D341Med (cell line): ENCODE measurements around the gene HJURP.

ENCODE experiments used
- DNase-seq: peaks from one replicate; pipeline ENCODE4 v3.0.0; 2012; ENCODE audit warnings: low spot score

HJURP gene

DNA sequence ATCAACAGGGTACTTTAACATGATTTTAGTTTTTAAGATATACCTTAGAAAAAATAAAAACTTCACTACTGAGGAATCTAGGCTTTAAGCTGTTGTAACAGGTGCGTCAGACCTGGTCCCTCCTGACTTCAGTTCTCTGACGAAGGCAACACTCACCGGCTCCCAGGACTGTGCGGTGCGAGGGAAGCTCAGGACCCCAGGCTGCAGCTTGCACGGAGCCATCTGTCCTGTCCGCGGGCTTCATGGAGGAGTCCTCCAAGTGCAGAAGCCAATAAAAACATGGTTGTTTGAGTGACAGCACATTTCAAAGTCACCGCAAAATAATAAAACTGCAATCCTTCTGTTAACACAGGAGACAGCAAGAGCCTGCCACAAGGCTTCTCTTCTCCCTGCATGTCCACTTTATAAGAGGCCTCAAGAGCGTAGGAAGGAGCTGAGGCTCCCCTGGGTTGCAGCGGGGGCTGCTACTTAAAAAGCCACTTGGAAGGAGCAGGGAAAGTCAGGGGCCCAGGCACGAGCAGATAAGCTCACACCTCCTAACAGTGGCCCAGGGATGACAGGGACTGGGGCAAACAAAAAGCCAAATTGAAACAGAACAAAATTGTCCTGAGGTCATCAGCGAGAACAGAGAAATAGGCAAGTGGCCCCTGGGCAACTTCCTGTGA is 4.6 kb downstream of the HJURP start:
- DNase-seq, result no peak

DNA sequence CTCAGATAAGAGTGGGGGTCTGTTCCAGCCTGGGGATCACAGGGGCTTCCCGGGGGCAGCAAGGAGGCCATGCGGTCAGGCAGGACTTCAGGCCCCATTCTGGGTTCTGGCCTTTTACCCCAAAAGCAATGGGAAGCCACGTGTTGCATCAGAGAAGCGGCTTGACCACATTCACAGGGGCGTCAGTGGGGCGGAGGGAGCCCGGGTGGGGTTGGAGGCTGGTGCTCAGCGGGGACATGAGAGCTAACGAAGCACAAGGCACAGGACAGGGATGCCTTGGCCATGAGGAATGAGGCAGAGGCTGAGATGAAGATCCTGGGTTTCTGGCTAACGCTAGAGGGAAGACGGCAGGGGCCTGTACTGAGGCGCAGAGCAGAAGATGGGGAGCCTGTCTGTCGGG is 6.1 kb downstream of the HJURP start:
- DNase-seq, result no peak

DNA sequence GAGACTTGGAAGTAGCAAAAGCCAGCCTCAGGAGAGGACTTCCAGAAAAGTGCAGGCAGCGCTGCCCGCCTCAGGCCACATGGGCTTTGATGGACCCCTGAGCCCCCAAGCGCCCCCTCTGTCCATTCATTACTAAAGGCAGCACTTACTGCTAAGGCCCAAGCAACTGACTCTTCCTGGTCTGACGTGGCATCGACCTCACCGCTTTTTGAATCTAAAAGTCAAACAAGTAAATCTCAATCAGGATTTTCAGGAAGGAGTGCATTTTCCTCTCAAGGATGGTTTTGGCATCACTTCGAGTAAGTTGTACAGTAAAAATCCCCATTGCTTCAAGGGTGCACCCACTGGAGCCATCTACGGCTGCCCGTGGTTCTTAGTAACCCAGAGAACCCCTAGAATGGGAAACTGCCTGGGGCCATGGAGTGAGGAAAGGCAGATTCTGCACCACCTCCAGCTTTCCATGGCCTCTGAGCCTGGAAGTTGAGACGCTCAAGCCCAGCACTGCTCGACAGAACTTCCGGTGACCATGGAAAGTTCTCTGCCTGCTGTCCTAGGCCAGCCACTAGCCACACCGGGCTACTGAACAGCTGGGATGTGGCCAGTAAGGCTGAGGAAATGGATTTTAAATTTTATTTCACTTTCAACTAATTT is 7.0 kb downstream of the HJURP start:
- no peak for DNase-seq

DNA sequence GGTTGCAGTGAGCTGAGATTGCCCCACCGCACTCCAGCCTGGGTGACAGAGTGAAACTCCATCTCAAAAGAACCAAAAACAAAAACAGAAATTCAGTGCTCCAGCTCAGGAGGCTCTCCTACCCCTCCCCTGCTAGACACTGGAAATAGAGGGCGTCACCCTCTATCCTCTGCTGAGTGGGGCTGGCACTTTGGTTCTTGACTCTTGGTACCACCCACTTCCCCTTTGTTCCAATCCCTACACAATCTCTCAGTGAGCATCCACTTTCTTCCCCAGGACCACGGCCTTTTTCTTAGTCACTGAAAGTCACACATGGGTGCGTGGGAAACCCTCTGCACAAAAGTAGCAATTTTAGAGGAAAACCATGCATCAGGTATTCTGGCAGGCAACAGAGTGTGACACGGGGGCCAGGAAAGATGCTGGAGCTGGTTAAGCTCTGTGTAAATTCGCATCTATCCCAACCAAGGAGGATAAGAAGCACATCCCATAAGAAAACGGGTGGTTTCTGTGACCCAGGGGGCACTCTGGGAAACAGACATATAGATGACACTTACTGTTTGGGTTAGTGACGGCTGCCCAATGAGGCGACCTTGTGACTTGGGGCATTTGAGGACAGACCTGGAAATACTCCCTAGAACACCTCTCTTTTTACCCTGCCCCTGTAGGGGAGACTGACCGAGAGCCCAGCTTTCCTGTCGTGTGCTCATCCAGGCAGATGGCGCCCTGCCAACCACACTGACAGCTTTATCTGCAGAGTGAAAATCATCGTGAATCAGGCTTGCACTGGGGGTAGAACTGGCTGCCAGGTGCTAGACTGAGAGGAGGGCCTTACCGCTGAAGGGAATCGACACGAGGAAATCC is 7.7 kb downstream of the HJURP start:
- DNase-seq, result no peak

DNA sequence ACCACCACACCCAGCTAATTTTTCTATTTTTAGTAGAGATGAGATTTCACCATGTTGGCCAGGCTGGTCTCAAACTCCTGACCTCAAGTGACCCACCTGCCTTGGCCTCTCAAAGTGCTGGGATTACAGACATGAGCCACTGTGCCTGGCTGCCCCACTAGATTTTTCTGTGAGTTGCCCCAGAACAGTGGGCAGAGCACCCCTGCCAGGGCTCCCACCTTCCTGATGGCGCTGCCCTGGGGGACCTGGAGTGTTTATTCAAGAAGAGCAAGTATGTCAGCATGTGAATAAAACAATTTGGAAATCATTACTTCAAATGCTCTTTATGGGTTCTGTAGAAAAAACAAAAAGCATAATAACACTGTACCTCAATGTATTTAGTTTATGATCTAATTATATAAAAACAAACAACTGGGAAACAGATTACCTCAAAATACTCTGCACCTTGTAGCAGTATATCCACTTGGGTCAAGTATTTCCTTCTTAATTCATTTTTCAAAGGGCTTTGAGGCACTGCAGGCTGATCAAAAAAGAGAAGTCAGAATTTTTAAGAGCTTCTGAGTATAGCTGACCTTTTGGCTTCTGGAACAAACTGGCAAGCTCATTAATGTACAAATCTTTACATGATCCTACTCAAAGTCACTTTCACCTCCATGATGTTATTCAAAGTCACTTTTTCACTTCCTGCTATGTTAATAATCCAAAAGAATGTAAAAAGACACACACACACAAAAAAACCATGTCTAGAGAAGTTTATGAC is 8.9 kb downstream of the HJURP start:
- no peak for DNase-seq

DNA sequence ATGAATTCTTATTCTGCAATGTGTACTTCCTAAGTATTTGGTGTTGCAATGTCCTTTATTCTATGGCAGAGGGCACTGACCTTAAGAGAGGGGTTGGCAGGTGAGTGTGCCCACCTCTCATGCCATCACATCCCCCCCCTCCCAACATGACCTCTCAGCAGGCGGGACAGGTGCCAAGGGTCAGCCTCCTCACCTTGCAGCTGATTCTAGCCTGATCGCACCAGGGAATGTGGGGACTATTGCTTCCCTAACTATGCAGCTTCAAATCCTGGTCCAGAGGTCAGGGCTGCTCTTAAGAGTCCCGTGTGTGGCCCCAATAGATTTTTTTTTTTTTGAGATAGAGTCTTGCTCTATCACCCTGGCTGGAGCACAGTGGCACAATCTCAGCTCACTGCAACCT is 9.5 kb downstream of the HJURP start:
- no peak for DNase-seq

DNA sequence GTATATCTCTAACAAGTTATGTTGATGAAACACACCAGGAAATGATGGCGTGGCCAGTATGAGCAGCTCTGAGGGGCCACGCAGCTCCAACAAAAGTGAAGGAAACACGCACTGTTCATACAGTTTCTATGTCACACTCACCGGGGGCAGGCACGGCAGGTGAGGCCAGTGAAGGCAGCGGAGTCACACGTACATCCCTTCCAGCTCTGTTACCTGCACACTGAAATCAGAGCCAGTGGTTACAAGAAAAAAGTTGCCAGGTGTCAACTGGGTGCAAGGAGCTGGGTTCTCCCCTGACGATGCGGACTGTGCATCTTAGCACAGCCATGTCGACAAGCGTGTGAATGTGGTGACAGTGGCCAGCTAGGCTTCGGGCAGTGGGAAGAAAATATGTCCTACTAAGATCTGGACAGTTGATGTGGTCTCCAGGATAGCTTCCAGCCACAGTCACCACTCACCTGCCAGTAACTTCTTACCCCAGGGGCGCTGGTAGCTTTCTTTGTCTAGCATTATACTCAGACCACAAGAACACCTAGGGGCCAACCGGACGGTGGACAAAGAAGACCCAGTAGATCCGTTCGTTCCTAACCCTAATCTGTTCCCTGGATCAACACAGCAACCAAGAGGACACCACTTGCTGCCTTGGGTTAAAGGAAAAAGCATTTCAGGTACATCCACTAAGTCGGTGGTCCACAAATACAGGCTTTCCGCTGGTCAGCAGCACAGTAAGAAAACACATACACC is 10.1 kb downstream of the HJURP start:
- no peak for DNase-seq

DNA sequence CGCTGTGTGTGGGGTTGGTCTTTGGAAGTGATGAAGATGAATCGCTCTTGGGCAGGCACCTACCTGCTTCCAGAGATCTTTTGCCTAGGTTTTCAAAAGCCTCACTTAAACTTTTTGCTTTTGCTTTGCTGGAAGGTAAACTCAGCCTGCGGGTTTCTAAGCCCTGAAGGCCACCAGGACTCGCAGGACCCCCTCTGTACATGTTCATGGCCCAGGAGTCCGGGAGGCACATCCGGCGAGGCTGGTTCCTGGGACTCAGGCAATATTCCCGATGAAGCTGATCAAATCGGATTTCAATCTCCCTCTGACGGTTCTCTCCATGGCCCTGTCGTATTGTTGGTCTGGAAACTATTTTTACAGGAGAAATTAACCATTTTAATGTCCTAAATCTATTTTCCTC is 13.2 kb downstream of the HJURP start:
- DNase-seq, result no peak

DNA sequence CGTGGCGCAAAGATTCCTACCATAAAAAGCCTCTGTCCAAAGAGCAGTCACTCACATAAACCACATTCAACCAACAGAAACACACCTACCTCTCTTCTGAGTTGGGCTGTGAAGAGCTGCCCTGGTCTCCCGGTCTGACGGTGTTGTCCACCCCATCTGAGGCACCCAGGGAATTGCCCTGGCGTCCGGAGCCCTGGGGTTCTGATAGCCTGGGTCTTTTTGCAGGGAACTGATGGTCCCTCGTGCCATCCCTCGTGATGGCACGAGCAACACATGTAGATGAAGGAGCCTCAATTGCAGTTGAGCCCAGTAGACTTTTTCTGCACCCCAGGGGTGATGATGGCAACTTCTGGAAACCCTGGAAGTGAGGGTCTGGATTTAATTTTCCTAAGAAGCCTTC is 13.8 kb downstream of the HJURP start:
- peak; percentile 5 for DNase-seq

DNA sequence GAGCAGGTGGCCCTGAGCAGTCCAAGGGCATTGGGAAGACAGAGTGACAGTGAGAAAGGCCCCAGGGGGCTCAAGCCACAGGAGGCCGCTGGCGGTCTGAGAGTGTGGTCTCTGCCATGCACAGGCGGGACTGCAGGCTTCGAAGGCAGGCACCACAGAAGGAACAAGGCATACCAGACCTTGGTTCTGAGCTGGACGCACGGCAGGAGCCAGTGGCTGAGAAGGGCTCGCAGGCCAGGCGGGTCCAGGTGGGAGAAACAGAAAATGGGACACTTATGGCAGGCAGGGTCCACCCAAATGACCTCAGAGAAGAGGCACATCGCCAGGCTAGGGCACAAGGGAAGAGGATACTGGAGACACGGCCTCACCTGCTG is 14.9 kb downstream of the HJURP start:
- DNase-seq, result no peak

DNA sequence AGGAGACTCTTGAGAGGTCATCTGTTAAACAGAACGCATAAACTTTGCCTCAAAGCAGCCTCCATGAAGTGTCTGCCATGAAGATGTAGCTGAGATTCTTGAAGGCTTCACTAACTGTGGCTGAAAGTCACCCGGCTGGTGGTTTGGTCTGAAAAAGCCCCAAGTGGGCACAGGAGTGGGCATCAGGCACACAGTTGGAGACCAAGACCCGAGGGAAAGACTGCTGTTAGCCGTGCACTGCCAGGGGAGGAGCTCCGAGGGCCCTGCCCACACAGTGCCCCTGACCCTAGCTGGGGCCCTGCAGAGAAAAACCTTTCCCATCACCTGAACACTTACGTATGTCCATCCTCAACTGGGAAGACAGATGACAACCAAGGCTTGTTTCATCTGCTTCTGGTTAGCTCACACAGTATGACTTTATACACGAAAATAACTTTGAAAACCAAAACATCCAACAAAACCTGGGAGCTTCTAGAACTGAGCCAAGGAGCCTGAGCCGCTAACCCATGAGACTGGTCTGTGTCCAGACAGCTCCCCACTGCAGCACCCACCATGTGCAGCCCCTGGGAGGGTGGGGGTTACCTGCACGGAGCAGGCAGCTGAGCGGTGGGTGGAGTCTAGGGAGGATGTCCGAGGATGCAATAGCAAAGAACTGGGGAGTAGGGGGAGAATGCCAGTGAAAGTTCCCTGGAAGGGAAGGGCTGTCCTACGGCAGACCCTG is 15.4 kb downstream of the HJURP start:
- no peak for DNase-seq

DNA sequence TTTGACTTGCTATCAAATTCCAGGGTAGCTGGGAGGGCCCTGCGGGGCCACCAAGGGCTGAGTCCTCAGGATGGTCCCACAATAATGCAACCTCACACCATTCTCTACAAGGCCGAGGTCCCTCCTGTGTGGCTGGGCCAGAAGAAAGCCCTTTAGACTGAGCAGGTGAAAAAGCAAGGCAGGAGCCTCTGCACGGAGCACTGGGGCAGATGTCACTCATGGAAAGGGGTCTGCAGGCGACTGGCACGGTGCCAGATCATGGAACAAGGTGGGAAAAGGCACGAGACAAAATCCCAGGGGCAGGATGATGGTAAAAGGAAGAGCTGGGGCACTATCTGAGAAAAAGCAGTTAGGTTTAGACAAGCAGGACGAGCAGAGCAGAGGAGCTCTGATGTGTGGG is 16.1 kb downstream of the HJURP start:
- no peak for DNase-seq

DNA sequence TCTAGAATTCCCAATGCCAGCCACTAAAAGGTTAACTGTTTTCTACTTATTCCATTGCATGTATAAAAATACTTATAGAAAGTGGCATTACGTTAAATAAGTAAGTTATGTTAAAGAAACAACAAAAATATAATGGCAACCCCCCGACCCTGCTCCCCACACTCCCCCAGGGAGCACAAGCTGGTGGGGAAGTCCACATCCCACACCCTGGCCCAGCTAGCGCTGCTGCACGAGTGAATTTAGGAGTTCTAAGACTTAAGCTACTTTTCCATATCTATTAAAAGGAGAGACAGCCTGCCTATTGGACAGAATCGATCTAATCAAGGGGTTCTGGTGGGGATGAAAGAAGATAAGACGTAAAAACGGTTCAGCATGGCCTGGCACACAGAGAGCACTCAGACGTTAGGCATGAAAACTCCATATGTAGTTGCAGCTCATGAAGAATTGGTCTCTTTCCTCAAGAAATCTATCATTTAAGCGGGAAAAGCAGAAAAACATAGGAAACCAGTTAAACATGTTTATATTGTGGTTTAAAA is 16.6 kb downstream of the HJURP start:
- no peak for DNase-seq

DNA sequence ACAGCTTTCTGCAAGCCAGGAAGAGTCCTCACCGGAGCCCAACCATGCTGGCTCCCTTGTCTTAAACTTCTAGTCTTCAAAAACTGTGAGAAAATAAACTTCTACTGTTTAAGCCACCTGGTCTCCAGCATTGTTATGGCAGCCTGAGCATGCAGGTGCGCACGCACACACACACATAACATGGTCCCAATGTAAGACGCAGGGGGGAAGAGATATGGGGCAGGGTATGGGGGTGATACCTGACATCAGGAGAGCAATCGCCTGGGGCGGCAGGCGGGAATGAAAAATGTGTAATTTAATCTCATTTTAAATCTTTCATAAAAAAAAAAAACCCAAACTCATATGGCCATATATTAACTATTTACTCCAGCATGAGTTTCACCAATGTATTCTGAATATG is 18.0 kb downstream of the HJURP start:
- no peak for DNase-seq

DNA sequence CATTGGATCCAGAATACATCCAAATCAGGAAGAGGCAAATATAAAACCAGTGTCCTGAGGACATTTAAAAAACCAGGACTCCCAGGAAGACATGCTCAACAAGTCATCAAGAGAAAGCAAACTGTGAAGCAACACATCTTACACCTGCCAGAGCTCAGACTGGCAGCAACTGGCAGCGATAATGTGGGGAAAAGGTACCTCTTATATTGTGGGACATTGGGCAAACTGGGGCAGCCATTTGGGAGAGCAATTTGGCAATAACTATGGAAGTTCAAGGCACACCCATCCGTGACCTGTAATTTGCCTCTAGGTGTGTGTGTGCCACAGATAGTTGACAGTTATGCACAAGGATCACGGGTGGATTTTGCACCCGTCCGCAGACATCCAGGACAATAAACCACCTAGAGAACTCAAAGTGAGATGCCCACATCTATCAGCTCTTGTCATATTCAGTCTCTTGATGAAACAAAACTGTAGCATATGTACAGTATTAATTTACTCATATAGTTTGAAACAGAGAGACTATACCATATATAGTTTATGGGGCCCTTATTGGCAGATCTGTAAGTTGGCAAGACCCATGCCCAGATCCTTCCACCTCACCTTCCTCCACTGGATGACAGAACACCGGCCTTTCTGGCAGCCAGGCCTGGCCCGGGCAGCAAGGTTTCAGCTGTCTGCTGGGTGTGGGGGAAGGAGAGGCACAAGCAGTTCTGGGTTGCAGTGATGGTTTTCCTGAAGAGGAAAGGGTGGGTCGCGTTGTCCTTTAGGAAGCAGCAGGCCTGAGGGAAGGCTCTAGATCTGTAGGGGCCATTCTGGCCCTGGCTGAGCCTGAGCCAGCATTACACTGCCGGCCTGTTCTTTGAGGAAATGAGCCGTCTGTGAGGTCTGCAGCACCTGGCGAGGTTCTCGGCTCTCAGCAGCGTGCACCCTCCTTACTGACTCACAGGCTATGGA is 18.8 kb downstream of the HJURP start:
- DNase-seq, result no peak

DNA sequence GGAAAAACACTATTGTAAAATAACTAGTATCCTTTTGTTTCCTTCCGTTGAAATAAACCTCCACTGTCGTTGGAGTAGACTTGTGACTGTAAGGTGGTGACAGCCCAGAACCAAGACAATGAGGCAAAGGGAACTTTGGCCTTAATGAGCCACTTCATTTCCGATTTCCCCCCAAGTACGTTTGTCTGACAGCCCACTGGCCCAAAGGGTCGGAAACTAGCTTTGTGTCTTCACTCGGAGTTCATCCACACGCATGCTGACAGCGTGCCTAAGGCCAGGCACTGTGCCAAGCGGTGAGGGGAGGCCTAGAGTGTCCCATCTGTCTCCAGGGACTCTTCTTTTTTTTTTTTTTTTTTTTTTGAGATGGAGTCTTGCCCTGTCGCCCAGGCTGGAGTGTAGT is 21.0 kb downstream of the HJURP start:
- no peak for DNase-seq

DNA sequence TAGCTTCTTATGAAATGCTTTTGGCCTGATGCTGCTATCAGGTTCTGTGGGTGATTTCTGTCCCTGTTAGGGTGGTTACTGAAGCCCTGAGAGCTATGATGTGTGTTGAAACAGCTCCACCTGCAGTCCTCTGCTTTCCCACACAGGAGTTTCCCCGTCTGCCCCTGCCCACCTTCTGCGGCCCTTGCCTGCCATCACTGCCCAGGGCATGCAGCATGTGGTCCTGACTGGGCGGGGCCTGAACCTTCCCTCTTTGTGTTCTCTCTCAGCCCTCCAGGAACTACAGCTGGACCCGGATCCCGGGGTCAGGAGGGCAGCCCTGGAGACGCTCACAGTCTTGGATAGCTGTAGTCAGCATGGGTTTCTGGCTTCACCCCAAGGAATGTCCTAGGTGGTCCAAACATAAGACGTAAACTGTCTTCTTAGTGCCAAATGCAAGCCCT is 21.4 kb downstream of the HJURP start:
- peak; percentile 60 for DNase-seq

DNA sequence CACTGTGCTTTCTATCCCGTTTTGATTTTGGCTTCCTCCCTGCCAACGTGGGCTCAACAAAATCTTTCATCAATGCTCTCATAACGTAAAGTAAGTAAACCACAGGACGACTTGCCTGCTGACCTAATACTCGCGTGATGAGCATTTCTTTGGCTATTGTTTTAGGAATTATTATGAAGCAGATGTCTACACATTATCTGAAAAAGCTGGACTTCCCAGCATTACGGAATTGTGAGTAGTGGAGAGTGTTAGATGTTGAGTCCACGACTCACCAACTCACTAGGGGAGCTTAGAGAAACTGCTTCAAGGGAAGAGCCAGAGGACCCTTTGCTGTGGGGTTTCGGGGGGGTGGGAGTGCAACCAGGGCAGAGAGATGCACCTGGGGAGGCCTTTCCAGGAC is 21.9 kb downstream of the HJURP start:
- DNase-seq, result no peak

DNA sequence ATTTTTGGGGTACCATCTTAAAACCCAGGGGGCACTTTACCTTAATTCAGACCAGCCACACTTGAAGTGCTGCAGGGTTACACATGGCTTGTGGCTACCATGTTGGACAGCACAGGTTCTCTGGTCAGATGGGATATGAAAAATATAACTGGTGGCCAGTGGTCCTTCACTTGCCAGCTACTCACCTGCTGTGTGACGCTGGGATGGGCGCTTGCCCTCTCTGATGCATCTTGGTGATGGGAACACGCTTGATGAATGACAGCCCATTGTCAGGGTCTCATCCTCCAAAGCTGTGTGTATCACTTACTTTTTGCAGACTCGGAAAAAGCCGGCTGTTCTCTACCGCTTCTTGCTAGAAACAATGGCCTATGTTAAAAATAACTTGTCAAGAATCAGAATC is 22.5 kb downstream of the HJURP start:
- no peak for DNase-seq
